ENCODE results near the gene ABLIM2.

The ABLIM2 gene

DNA sequence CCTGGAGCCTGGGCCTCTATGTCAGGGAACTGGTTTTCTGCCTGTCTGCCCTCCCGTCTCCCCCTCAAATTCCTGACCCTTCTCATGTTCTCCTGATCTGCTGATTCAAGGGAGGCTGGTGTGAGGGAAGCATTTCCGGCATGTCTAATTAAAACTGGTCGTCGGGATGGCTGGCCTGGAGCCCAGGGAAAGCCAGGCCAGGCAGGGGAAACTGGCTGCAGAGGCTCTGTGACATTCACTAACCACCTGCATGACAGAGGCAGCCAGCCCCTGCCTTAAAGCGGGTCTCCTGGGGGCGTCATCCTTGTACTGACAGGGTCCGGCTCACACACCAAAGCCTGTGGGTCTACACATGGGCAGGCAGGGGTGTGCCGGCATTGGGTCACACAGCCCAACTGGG is 35.2 kb downstream of the ABLIM2 start:
- DNase-seq (ENCODE audit: low read depth in 2 of 2, low spot score in 1 of 2): no peak

GRCh38 chr4:8122746-8123145 is 35.9 kb downstream of the ABLIM2 start:
- no peak for DNase-seq (ENCODE audit: low read depth in 2 of 2, low spot score in 1 of 2)

DNA sequence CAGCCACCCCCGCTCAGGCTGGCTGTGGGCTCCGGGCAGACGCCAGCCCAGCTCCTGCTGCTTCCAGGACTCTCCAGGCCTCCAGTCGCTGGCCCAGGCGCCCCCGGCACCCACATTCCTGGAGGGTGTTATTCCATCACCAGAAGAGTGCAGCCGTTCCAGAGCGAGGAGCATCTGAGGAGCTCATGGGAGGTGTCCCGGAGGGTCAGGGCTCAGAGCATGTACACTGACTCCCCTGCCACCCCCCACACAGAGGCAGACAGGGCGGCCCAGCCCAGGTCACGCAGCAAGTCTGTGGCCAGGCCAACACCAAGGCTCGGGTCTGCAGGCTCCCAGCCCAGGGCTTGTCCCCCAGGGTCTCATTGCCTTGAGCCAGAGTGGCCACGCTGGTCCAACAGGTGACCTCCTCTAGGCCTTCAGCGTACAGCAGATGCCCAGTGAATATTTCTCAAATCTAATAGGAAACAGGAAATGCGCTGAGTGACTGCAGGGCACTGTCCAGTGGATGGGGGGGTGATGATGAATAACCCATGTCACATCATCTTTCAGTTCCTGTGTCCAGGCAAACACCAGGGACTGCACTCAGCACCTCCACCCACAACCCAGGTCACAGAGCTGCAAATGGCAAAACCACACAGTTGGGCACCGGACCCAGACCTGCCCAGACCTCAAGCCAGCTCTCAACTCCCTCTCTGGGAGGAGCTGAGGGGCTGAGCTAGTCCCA is 37.2 kb downstream of the ABLIM2 start:
- DNase-seq (ENCODE audit: low read depth in 2 of 2, low spot score in 1 of 2): no peak

DNA sequence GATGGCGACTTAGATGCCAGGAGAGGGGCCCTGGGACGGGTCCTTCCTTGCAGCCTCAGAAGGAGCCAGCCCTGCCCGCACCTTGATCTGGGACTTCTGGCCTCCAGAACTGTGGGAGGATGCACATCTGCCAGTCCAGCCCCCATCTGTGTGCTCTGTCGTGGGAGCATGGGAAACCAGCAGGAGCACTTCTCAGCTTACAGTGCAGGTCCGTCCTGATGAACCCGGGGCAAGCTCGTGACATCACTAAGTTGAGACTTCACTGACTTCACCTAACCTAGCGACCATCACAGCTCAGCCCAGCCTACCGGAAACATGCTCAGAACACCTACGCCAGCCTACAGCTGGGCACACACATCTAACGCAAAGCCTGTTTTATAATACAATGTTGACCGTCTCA is 38.1 kb downstream of the ABLIM2 start:
- no peak for DNase-seq (ENCODE audit: low read depth in 2 of 2, low spot score in 1 of 2)

- no peak for DNase-seq (ENCODE audit: low read depth in 2 of 2, low spot score in 1 of 2)
Measured at GRCh38 chr4:8119877-8120276, 38.7 kb downstream of the ABLIM2 start.

- DNase-seq (ENCODE audit: low read depth in 2 of 2, low spot score in 1 of 2): no peak
Measured at GRCh38 chr4:8118531-8118930, 40.1 kb downstream of the ABLIM2 start.

- no peak for DNase-seq (ENCODE audit: low read depth in 2 of 2, low spot score in 1 of 2)
Measured at GRCh38 chr4:8118035-8118434, 40.6 kb downstream of the ABLIM2 start.

DNA sequence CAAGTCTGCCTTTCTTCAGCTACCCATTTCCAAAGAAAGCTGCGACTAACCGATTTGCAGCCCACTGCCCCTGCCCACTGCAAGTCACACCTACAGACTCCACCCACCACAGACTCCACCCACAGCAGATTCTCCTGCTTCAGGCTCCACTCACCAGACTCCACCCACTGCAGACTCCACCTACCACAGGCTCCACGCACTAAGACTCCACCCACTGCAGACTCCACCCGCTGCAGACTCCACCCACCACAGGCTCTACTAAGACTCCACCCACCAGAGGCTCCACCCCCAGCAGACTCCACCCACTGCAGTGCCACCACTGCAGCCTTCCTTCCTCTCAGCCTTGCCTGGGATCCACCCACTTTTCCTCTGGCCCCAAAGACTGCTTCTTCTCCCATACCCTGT is 41.3 kb downstream of the ABLIM2 start:
- no peak for DNase-seq (ENCODE audit: low read depth in 2 of 2, low spot score in 1 of 2)

GRCh38 chr4:8115916-8116315 is 42.7 kb downstream of the ABLIM2 start:
- no peak for DNase-seq (ENCODE audit: low read depth in 2 of 2, low spot score in 1 of 2)

- DNase-seq (ENCODE audit: low read depth in 2 of 2, low spot score in 1 of 2): no peak
Measured at GRCh38 chr4:8115203-8115520, 43.5 kb downstream of the ABLIM2 start.

- no peak for DNase-seq (ENCODE audit: low read depth in 2 of 2, low spot score in 1 of 2)
Measured at GRCh38 chr4:8114456-8115202, 44.0 kb downstream of the ABLIM2 start.

- DNase-seq (ENCODE audit: low read depth in 2 of 2, low spot score in 1 of 2): no peak
Measured at GRCh38 chr4:8113611-8114377, 44.8 kb downstream of the ABLIM2 start.

DNA sequence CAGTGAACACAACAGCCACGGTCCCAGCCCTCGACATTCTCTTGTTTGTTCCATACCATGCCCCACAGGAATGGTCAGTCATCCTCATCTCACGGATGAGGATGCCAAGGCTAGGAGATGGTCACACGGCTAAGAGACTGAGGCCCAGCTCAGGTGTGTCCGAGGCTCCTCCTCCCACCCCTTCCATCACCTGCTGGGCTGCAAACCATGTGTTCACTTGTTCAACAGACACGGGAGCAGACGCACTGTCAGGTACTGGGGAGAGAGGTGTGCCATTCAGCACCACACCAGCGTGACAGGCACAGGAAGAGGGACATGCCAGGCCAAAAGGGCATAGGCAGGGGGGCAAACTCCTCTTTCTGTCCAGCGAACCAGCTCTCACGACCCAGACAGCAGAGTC is 45.9 kb downstream of the ABLIM2 start:
- DNase-seq (ENCODE audit: low read depth in 2 of 2, low spot score in 1 of 2): no peak

DNA sequence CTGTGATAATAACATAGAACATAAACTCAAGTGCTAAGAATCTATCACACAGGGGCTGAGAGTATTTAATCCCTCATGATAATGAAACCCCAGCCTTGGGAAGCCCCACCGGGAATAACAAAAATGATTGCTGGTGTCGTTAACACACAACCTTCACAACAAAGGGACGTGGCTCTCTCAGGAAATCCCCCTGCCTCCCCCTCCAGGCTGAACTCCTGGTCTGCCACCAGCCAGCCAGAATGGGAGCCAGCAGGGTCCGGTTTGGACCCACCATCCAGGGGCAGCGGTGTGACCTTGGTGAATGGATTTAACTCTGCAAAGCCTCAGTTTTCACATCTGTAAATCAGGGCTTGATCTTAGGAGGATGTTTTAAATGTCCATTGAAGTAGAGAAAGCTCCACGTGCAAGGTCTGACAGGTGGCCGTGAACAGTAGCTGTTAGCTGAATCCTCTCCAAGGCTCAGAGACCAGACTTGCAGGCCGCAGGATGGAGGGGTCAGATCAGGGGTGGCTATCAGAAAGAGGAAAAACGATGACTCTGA is 46.5 kb downstream of the ABLIM2 start:
- DNase-seq (ENCODE audit: low read depth in 2 of 2, low spot score in 1 of 2): no peak

GRCh38 chr4:8110071-8110986 is 48.3 kb downstream of the ABLIM2 start:
- DNase-seq (ENCODE audit: low read depth in 2 of 2, low spot score in 1 of 2): no peak

GRCh38 chr4:8109406-8110065 is 49.1 kb downstream of the ABLIM2 start:
- DNase-seq (ENCODE audit: low read depth in 2 of 2, low spot score in 1 of 2): no peak

DNA sequence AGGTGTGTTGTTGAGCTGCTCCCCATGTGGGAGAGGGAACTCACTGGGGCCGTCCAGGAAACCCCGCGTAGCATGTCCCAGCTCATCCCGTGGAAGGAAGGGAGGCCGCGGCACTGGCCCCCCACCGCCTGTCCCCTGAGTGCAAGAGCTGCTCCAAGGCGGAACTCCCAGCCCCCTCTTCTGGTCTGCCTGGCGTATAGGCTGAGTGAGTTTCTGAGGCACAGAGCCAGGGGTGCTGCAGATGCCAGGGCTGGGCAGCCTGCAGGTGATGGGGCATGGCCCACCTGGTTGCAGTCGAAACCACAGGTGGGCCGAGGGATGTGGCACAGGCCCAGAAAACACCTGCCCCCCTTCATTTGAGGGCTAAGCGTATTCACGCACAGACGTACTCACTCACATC is 49.6 kb downstream of the ABLIM2 start:
- DNase-seq (ENCODE audit: low read depth in 2 of 2, low spot score in 1 of 2): no peak

- no peak for DNase-seq (ENCODE audit: low read depth in 2 of 2, low spot score in 1 of 2)
Measured at GRCh38 chr4:8108261-8108660, 50.4 kb downstream of the ABLIM2 start.

DNA sequence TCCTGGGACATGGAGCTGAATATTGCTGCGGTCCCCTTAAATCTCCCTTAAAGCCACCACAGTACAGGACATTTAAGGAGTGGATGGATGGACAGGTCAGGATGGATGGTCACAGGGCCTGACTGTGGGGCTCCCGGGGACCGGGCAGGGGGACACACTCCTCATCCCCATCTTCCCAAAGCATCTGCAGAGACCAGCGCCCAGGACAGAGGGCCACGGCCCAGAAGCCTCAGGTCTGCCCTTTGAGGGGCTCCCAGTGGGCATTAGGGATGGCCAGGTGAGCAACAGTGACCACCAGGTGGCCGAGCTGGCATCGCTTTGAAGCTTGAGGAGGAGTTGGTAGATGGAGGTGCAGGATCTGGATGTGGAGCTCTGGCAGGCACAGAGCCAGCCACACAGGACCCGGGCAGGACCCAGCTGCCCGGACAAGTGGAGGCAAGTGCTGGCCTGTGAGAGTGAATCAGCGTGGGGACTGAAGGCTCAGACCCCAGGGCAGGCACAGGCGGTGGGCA is 51.4 kb downstream of the ABLIM2 start:
- no peak for DNase-seq (ENCODE audit: low read depth in 2 of 2, low spot score in 1 of 2)

DNA sequence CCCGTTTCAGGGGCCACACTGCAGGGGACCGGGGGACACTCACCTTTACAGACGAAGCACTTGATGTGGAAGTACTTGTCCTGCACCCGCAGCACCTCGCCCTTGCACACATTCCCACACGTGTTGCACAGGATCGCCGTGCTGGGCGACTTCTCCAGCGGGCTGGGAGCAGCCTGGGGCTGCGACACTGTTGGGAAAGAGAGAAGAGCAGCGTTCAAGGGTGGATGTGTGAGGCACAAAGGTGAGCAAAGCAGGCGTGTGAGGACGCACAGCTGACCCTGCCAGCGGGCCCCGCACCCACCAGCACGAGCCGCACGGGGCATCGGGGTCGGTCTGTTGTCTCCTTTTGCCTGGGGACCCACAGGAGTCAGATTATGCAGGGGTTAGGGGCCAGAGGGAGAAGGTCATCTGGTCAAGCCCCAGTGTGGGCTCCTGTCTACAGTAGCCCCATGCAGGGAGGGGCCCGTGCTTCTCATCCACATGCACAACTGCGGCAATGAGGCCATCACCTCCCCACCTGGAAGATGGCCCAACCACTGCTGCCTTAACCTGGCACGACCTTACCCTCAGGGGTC is 52.1 kb downstream of the ABLIM2 start:
- DNase-seq (ENCODE audit: low read depth in 2 of 2, low spot score in 1 of 2): no peak

Measured in stimulated activated CD8-positive, alpha-beta memory T cell treated with anti-CD3 and anti-CD28 coated beads, Interleukin-4, amount 100 ng/mL, for 4 hours (primary cell).